IMR-90 (cell line): Measurements from ENCODE around the gene ITPK1.

Experiments
- CHD1 ChIP-seq: IDR thresholded peaks from 2 replicates; pipeline ENCODE4 v1.6.1; 2012; ENCODE audit warnings: low read depth, low read length, improper control_type of control experiment
- CTCF ChIP-seq: conservative IDR thresholded peaks from 2 replicates; pipeline ENCODE4 v1.5.1; 2012; ENCODE audit warnings: mild to moderate bottlenecking, low read depth, low read length, improper control_type of control experiment
- ELK1 ChIP-seq: fragments of 150-350 bp; IDR thresholded peaks from 2 replicates; pipeline ENCODE4 v1.6.1; 2016; ENCODE audit warnings: low read depth, mild to moderate bottlenecking, low read length, moderate library complexity, borderline replicate concordance
- MAFK ChIP-seq: IDR thresholded peaks from 2 replicates; pipeline ENCODE4 v1.6.1; 2012; ENCODE audit warnings: low read depth, low read length, improper control_type of control experiment
- MXI1 ChIP-seq: IDR thresholded peaks from 2 replicates; pipeline ENCODE4 v1.6.1; 2012; ENCODE audit warnings: low read depth, mild to moderate bottlenecking, low read length, moderate library complexity, borderline replicate concordance
- POLR2A ChIP-seq: IDR thresholded peaks from 2 replicates; pipeline ENCODE4 v1.6.1; 2012; ENCODE audit warnings: mild to moderate bottlenecking, low read depth, low read length
- RAD21 ChIP-seq: IDR thresholded peaks from 2 replicates; pipeline ENCODE4 v1.6.1; 2012; ENCODE audit warnings: low read length, improper control_type of control experiment
- RFX5 ChIP-seq: IDR thresholded peaks from 2 replicates; pipeline ENCODE4 v1.8.0; 2012; ENCODE audit warnings: low read depth, mild to moderate bottlenecking, low read length, moderate library complexity
- SMC3 ChIP-seq: fragments of 150-350 bp; IDR thresholded peaks from 2 replicates; pipeline ENCODE4 v1.6.1; 2016; ENCODE audit warnings: low read depth, mild to moderate bottlenecking, antibody characterized with exemption, low read length, moderate library complexity
- USF2 ChIP-seq: fragments of 150-350 bp; IDR thresholded peaks from 2 replicates; pipeline ENCODE4 v1.6.1; 2017; ENCODE audit warnings: mild to moderate bottlenecking, antibody characterized with exemption, low read length, low read depth

- no peak for TF ChIP-seq RAD21
- TF ChIP-seq USF2: no peak
- no peak for TF ChIP-seq SMC3
- TF ChIP-seq ELK1: no peak
- no peak for TF ChIP-seq CTCF
- no peak for TF ChIP-seq CHD1
- TF ChIP-seq POLR2A: no peak
- TF ChIP-seq RFX5: no peak
- TF ChIP-seq MAFK: no peak
- TF ChIP-seq MXI1: no peak
These were observed 121.5 kb downstream of the ITPK1 start for GRCh38 chr14:92994131-92994676.
